Measurements from ENCODE around the gene ARL5B. TPM values are rescaled to one million over a fixed set of nuclear protein-coding genes. Genes with fewer than 3 reads are reported as not detected.

The ARL5B gene
- total and polyA plus RNA-seq, 2 of the 4 experiments (the other 2 are of a cell fraction), result 5.9 to 12.0 TPM

DNA sequence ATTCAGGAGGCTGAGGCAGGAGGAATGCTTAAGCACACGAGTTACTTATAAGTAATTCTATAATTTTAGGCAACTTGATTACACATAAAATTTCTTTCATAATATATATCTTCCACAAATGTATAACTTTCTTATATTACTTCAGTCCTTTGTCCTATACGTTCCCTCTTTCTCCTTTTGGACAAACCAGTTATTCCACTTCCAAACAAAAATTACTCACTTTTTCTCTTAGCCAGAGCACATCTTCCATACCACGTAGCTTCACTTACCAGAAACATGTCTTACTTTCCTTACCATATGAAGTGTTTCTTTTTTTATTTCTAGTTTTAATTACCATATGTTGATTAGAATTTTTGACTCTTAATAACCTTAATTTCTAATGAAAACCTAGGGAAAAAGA is 64.6 kb downstream of the ARL5B start:
- DNase-seq, result no peak
- H2BK15ac ChIP-seq (ENCODE audit: low read depth, low read length), result no peak overlapping the region
- no peak overlapping the region for H2BK5ac ChIP-seq (ENCODE audit: low read depth, low read length, poor library complexity, severe bottlenecking)
- H3K4me3 ChIP-seq (ENCODE audit: insufficient read depth, low read depth, low read length), result no peak overlapping the region
- H3K36me3 ChIP-seq (ENCODE audit: control insufficient read depth, insufficient read depth, low read length), result no peaks in the 10 kb centered on the region
- H2BK20ac ChIP-seq (ENCODE audit: low read depth, low read length), result no peak overlapping the region
- ChIA-PET POLR2A (ENCODE audit: unreplicated experiment) (no interaction called here), CTCF (interaction anchor here (0.6 to 1.1 kb wide), 2 partner anchors 24 to 1952 kb away, joined by 3 to 4 read pairs; no protein-coding TSS in a partner anchor)
- no peak overlapping the region for H4K5ac ChIP-seq (ENCODE audit: low read depth, low read length)
- H4K8ac ChIP-seq (ENCODE audit: low read depth in 2 of 2, low read length in 2 of 2), result no peak overlapping the region
- no peak overlapping the region for H2AK5ac ChIP-seq (ENCODE audit: low read depth, low read length)
- H2AFZ ChIP-seq (replicated peaks; ENCODE audit: low read length, poor library complexity), result no peak overlapping the region
- H3K4me1 ChIP-seq (ENCODE audit: control insufficient read depth, insufficient read depth, low read length), result no peaks in the 10 kb centered on the region
- dilution Hi-C loops (cut with HindIII; ENCODE audit: low sequenced_read_pairs, unreplicated experiment), result no loop called here
- H2BK120ac ChIP-seq (ENCODE audit: low read depth, low read length), result no peak overlapping the region
- 100% methylated on average over 1 of the region's 3 CpGs; no CpG with 5 or more reads in 1 of the 2 experiments for WGBS, 2 experiments (ENCODE audit: extremely low coverage in 2 of 2, insufficient read length in 1 of 2)
- ATAC-seq (ENCODE audit: low read depth), result no peak
- H2AK9ac ChIP-seq (replicated peaks; ENCODE audit: low read depth, low read length, poor library complexity), result no peak overlapping the region
- no peak overlapping the region for H3K27ac ChIP-seq (ENCODE audit: insufficient read depth, low read length)
- no peak overlapping the region for H3K4ac ChIP-seq (ENCODE audit: low read depth, low read length)
- in situ Hi-C loops (cut with MboI; ENCODE audit: low sequenced_read_pairs), result no loop called here
- no peak overlapping the region for H3K18ac ChIP-seq (ENCODE audit: low read depth, low read length)
- H3K56ac ChIP-seq (ENCODE audit: extremely low read depth, insufficient read depth, low read length), result no peak overlapping the region
- H3K9ac ChIP-seq (ENCODE audit: low read depth, low read length), result no peak overlapping the region
- H3K9me1 ChIP-seq (ENCODE audit: insufficient read depth, low read length), result no peaks in the 10 kb centered on the region
- no peak overlapping the region for H3K4me2 ChIP-seq (ENCODE audit: low read depth, low read length)
- BruUV-seq (replicated peaks), result no TSS peak
- TF ChIP-seq RAD21 (IDR thresholded peaks at IDR 0.05; ENCODE audit: low read length) (no peak), CHD1 (IDR thresholded peaks at IDR 0.05; ENCODE audit: low read depth, low read length) (no peak), RFX5 (IDR thresholded peaks at IDR 0.05; ENCODE audit: low read depth, low read length) (no peak), BHLHE40 (IDR thresholded peaks at IDR 0.05; ENCODE audit: low read depth, low read length) (no peak), RCOR1 (IDR thresholded peaks at IDR 0.05; ENCODE audit: insufficient replicate concordance, low read length) (no peak), POLR2A (IDR thresholded peaks at IDR 0.05; ENCODE audit: low read depth, low read length) (no peak), NFE2L2 (IDR thresholded peaks at IDR 0.05; ENCODE audit: low read depth, low read length) (no peak), SMC3 (IDR thresholded peaks at IDR 0.05; ENCODE audit: low read depth, low read length) (no peak), USF2 (IDR thresholded peaks at IDR 0.05; ENCODE audit: low read depth, low read length) (no peak), CEBPB (IDR thresholded peaks at IDR 0.05; ENCODE audit: low read depth, low read length) (no peak), MAZ (IDR thresholded peaks at IDR 0.05; ENCODE audit: borderline replicate concordance, low read depth, low read length) (no peak), MAFK (IDR thresholded peaks at IDR 0.05; ENCODE audit: low read depth, low read length) (no peak), MXI1 (IDR thresholded peaks at IDR 0.05; ENCODE audit: borderline replicate concordance, low read depth, low read length) (no peak), FOS (IDR thresholded peaks at IDR 0.05; ENCODE audit: low read depth, low read length) (no peak)
- TF ChIP-seq, protein P1, sequence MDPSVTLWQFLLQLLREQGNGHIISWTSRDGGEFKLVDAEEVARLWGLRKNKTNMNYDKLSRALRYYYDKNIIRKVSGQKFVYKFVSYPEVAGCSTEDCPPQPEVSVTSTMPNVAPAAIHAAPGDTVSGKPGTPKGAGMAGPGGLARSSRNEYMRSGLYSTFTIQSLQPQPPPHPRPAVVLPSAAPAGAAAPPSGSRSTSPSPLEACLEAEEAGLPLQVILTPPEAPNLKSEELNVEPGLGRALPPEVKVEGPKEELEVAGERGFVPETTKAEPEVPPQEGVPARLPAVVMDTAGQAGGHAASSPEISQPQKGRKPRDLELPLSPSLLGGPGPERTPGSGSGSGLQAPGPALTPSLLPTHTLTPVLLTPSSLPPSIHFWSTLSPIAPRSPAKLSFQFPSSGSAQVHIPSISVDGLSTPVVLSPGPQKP (IDR thresholded peaks at IDR 0.05; ENCODE audit: borderline replicate concordance, low read depth, low read length), result no peak
- TF ChIP-seq, protein P2, sequence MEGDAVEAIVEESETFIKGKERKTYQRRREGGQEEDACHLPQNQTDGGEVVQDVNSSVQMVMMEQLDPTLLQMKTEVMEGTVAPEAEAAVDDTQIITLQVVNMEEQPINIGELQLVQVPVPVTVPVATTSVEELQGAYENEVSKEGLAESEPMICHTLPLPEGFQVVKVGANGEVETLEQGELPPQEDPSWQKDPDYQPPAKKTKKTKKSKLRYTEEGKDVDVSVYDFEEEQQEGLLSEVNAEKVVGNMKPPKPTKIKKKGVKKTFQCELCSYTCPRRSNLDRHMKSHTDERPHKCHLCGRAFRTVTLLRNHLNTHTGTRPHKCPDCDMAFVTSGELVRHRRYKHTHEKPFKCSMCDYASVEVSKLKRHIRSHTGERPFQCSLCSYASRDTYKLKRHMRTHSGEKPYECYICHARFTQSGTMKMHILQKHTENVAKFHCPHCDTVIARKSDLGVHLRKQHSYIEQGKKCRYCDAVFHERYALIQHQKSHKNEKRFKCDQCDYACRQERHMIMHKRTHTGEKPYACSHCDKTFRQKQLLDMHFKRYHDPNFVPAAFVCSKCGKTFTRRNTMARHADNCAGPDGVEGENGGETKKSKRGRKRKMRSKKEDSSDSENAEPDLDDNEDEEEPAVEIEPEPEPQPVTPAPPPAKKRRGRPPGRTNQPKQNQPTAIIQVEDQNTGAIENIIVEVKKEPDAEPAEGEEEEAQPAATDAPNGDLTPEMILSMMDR (conservative IDR thresholded peaks at IDR 0.05; ENCODE audit: low read depth, low read length), result no peak
- peaks cover 2% of the 10 kb centered on the region; the same call in 1 of the 2 replicates for H3K27me3 ChIP-seq (ENCODE audit: control insufficient read depth, insufficient read depth, low read length)
- intact Hi-C loops (cut with micrococcal nuclease), result no loop called here
- H4K91ac ChIP-seq (ENCODE audit: insufficient read depth, low read depth, low read length), result no peak overlapping the region
- no peak overlapping the region for H3K14ac ChIP-seq (replicated peaks; ENCODE audit: low read depth, low read length)
- H4K20me1 ChIP-seq (ENCODE audit: insufficient read depth, low read length), result no peaks in the 10 kb centered on the region
- H3K9me3 ChIP-seq (ENCODE audit: control insufficient read depth, insufficient read depth, low read length), result no peaks in the 10 kb centered on the region
- H3K79me1 ChIP-seq (ENCODE audit: low read depth in 1 of 2, low read length in 2 of 2), result no peaks in the 10 kb centered on the region
- no peak overlapping the region for H3K23ac ChIP-seq (ENCODE audit: low read depth, low read length)

Data from IMR-90 (cell line).